IPS-18c (cell line): ENCODE results near the gene RNF144A.

Source experiments
- H3K4me3 ChIP-seq: 2 replicates; pipeline ENCODE4 v1.7.0; 2013; ENCODE audit warnings: low read depth, mild to moderate bottlenecking, low read length, moderate library complexity; ENCODE audit not compliant: insufficient read depth
- H3K9me3 ChIP-seq: one replicate; pipeline ENCODE4 v1.6.1; 2013; ENCODE audit warnings: mild to moderate bottlenecking, low read length, moderate library complexity; ENCODE audit not compliant: control insufficient read depth, insufficient read depth

The RNF144A gene

DNA sequence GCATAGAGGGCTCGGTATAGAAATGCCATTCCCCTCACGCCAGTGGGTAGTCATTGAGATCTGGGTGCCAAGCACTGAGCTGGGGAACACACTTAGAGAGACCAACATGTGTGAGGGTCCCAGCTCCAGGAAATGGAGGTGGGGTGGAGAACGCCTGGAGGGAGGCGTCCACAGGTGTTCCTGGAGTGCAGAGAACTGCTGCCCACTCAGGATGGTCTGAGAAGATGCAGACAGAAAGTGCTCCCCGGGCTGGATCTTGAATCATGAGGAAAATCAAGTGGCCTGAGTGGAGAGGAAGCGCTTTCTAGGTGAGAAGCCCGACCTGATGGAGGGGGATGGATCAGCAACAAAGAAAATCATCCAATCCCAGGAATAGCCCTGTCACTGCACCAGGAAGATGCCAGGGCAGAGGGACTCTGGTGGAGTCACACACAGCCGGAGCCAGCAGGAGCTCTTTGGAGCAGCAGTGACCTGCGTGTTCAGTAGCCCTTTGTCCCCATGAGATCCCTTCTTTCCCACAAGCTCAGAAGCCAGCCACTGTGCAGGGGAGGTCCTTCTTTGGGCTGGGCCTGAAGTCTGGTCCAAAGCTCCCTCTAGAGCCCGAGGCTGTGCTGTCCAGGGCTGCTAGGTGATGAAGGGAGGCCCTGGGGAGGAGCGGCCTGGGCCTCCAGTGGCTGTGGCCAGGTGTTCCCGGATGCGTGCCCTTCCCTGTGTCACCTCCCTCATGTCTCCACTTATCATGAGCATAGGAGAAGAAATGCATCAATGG lies 112.3 kb downstream of the RNF144A start:
- no peak overlapping the region for H3K4me3 ChIP-seq
- no peaks in the 10 kb centered on the region for H3K9me3 ChIP-seq

DNA sequence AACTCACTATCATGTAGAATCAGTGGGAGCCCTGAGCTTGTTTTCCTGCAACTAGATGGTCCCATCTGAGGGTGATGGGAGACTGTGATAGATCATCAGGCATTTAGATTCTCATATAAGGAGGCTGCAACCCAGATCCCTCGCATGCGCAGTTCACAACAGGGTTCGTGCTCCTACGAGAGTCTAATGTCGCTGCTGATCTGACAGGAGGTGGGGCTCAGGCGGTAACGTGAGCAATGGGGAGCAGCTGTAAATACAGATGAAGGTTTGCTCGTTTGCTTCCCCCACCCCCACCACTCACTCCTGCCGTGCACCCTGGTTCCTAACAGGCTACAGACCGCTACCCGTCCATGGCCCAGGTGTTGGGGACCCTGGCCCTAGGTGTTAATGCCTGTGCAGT lies 113.6 kb downstream of the RNF144A start:
- H3K4me3 ChIP-seq, result no peak overlapping the region
- H3K9me3 ChIP-seq, result no peaks in the 10 kb centered on the region

DNA sequence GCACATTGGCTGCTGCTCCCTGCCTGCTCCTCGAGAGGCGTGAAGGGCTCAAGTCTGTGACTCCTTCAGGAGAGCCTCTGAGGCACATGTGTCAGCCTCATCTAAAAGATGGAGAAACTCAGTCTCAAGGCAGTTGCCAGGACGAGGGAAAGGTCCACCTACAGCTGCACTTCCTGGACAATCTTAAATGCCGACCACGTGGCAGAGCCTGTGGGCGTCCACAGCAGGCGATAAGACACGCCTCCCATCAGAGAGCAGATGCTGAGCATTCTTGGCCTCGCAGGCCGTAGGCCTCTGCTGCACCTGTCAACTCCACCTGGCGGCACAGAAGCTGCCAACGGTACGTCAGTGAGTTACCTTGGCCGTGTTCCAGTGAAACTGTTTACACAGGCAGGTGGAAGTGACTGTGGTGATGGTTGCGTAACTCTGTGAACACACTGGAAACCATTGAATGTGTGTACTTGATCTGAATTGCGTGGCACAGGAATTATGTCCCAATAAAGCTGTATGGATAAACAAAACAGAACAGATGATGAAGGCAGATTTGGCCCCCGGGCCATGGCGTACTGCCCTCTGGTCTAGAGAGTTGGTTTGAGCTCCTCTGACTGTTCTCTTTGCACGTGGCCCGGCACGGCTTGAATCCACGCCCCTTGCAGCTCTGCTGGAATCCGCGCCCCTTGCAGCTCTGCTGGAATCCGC lies 114.5 kb downstream of the RNF144A start:
- Histone ChIP-seq H3K4me3 (no peak overlapping the region), H3K9me3 (no peaks in the 10 kb centered on the region)

GRCh38 chr2:7032371-7032770 lies 115.2 kb downstream of the RNF144A start:
- no peak overlapping the region for H3K4me3 ChIP-seq
- H3K9me3 ChIP-seq, result no peaks in the 10 kb centered on the region

GRCh38 chr2:7033136-7033960 lies 116.1 kb downstream of the RNF144A start:
- Histone ChIP-seq H3K9me3 (no peaks in the 10 kb centered on the region), H3K4me3 (no peak overlapping the region)

- no peaks in the 10 kb centered on the region for H3K9me3 ChIP-seq
- no peak overlapping the region for H3K4me3 ChIP-seq
Measured at GRCh38 chr2:7034303-7034702, 117.1 kb downstream of the RNF144A start.

DNA sequence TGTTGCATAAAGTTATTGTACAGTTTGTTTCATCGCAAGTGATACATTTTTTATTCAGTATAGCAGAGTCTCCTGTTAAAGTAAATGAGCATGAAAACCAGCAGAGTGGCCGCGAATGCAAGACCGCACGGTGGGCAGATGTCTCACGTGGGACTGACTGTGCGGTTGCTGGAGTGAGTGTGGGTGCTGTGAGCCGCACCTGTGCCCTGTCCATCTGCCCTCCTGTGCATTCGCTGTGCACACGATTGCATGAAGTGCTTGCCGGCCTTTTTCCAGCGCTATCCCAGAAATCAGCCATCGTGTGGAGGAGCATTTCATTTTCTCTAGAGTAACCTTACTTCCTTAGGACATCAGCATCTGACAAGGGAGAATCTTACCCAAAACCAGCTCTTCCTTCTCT lies 118.7 kb downstream of the RNF144A start:
- H3K4me3 ChIP-seq, result no peak overlapping the region
- no peaks in the 10 kb centered on the region for H3K9me3 ChIP-seq

DNA sequence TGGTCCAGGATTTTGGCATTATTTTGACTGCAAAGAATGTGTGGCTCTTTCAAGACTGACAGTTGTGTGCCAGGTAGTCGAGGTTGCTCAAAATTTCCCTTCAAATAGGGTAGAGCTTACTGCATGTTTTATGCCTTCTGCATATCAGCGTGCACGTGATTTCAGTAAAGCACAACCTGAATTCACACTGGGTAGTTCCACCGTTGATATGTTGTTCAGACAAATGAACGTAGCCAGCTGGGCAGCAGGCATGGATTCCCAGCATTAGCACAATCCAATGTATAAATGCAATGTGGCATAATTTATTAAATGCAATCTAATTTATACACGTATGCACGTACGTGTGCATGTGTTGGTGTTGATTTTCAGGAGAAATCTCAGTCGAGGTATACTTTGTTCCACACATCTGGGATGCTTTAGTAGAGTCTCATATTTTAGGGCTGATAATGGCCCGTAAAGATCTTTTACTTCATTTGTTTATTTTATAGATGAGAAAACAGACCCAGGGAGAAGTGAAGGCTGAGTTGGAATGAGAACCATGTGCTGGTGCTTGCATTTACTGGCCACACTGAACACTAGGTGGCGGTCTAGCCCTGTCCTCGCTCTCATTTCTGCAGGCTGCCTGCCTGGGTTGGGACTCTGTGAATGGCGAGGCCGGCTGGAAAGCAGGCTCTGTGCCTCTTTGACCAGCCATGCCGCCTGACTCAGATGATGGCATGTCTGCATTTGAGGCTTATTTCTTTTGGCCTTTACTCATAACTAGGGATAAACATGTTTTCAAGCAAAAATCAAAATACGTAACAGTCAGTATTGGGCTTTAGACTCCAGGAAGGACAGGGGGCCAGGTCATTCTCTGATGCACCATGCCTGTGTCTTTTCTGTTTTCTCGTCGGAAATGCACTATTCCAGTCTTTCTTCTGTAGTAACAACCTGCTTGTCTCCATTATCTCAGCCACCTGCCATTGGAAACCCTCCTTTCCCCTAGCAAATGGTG lies 120.4 kb downstream of the RNF144A start:
- Histone ChIP-seq H3K9me3 (no peaks in the 10 kb centered on the region), H3K4me3 (no peak overlapping the region)

GRCh38 chr2:7040547-7040946 lies 123.3 kb downstream of the RNF144A start:
- Histone ChIP-seq H3K9me3 (no peaks in the 10 kb centered on the region), H3K4me3 (no peak overlapping the region)

GRCh38 chr2:7041421-7041820 lies 124.2 kb downstream of the RNF144A start:
- Histone ChIP-seq H3K4me3 (no peak overlapping the region), H3K9me3 (no peaks in the 10 kb centered on the region)

DNA sequence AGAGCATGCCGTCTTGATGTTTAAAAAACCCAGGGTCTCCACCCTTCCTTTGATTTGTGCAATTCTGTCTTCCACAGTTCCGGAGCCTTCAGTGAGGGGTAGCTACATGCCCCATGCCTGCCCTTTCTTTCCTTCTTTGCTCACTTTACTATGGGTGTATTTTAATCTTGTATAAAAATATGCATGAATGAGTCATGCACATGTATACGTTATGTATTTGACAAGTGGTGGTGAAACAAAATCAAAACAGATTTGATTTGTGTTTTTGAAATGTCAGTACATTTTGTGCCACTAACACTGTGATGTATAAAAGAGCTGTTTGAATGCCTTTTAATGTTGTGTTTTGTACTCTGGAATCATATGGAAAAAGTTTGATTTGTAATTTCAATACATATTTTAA lies 126.5 kb downstream of the RNF144A start:
- Histone ChIP-seq H3K9me3 (no peaks in the 10 kb centered on the region), H3K4me3 (no peak overlapping the region)

DNA sequence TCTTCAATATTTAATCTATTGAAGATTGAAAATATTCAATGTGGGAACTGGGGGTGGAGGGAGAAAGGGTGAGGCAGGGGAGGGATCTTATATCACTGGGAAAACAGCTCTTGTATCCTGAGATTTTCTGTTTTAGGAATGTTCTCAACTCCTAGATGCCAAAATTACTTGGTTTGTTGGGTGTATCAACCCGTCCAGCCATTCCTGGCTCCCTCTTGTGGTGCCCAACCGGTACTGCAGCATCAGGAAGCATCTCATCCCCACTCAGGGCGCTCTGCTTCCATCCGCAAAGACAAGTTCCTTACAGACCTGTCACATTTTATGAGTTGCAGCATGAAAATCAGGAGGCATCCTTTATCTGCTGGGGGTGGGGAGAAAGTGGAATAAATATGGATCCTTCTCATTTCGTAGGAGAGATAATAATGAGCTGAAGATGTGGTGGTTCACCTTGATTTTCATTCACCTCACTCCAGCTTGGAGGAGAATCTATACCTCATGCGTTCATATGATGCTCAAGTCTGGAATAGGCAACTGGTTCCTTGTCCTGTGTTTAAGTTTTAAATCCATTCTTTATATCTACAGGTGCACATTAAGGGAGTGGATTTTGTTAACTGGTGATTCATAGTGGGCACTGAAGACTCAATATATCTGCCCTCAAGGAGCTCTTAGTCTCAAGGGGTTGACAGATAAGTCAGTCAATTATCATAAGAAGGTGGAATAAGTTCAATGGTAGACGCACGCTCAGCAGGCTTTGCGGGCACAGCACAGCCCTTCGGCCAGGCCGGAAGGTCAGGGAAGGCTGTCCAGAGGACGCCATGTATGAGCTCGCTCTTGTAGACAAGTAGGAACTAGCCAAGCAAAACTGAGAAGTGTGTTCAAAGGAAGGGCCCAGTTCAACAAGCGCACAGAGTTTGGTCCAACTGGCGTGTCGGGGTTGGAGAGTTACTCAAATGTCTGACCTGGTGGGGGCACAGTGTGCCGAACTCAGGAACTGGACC lies 127.3 kb downstream of the RNF144A start:
- Histone ChIP-seq H3K9me3 (no peaks in the 10 kb centered on the region), H3K4me3 (no peak overlapping the region)

DNA sequence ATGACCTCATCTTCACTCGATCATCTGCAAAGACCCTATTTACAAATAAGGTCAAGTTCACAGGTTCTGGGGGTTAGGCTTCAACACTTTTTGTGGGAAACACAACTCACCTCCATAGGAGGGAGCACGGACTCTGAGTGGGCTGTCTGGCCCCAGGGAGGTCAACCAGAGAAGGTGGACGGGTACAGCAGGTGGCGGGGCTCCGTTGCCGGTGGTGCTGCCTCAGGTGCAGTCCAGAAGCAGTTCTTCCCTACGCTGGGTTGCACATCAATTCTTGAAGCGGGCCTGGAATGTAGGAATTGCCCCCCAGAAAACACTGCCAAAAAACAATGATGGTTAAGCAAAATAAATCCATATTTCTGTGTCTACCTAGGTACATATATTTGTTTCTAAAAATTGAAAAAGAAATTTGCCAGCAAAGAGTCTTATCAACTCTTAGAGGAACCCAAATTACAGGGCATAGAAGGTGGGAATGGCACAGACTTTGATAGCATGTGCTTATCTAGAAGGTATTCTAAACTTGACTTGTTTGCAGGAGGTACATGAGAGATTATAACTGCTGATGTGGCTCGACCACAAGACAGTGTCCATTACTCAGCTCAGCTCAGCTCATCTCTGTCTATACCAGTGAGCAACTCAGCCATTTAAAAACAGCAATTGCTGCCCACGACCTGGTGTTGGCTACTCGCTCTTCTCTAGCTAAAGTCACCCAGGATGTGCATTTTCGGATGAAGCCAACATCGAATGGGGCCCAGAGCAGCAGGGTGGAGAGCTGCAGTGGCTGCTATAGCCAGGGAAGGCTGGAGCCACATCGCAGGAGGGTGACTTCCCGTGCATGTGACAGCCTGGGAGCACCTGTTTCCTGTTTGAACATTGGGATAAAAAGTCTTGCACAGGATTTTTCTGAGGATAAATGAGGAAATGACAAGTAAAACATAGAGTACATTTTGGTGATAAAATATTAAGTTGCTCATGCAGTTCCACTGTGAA lies 128.7 kb downstream of the RNF144A start:
- Histone ChIP-seq H3K4me3 (no peak overlapping the region), H3K9me3 (no peaks in the 10 kb centered on the region)

DNA sequence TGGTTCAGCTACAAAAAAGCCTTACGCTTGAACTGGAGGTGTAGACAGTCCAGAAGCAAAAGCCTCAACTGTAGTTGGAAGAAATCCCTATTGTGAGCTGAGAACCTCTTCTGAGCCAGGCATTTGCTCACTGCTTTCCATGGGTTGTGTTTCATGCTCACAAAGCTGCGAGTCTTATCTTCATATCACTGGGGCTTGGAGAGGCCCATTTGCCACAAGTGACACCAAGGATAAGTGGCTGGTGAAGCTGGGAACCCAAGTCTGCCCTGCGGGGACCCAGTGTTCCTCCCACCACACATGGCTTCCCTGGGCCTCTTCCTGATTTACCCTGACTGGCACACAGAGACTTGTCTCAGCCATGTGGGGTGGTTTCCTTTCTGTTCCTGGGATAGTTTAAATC lies 130.4 kb downstream of the RNF144A start:
- Histone ChIP-seq H3K4me3 (no peak overlapping the region), H3K9me3 (no peaks in the 10 kb centered on the region)

DNA sequence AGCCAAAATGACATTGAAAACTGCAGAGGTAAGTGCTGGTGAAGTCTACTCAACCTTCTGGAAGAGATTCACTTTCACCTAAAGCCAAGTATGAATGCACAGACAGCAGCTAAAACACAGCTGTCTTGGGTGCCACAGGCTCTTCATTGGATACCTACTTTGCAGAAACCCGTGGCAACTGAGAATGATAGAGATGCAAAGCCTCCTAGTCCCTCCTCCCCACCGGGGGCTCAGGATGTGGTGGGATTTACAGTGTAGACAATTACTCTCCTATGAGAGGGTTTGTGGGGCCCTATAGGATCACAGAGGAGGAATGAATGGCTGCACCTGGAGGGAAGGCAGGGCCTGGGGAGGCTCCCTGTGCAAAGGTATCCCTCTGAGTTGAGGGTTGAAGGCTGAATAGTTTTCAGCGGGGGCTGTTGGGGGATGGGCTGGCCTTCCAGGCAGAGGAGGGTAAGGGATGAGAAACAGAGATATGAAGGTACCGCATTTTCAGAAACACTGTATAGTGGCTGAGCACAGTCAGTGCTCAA lies 131.6 kb downstream of the RNF144A start:
- Histone ChIP-seq H3K9me3 (no peaks in the 10 kb centered on the region), H3K4me3 (no peak overlapping the region)
